ENCODE measurements around the gene PRR12. TPM values are rescaled to one million over a fixed set of nuclear protein-coding genes. Genes with fewer than 3 reads are reported as not detected.

PRR12 gene
- polyA plus RNA-seq, 3 donors, result 0.04 to 3.3 (median 0.11) TPM

GRCh38 chr19:49557641-49558325 lies 33.2 kb upstream of the PRR12 start:
- Histone ChIP-seq H3K27me3 (ENCODE audit: control insufficient read depth in 2 of 2, insufficient read depth in 2 of 2, low read length in 2 of 2) (no peaks in the 10 kb centered on the region), H3K79me2 (ENCODE audit: insufficient read depth, low read length) (peaks cover 2% of the 10 kb centered on the region), H2AFZ (ENCODE audit: insufficient read depth, low read depth, low read length, poor library complexity, severe bottlenecking) (no peak overlapping the region), H3K9ac (ENCODE audit: insufficient read depth, low read length, poor library complexity, severe bottlenecking) (no peak overlapping the region), H3K9me3 (replicated peaks in 1 of 2; ENCODE audit: control insufficient read depth in 1 of 2, insufficient read depth in 1 of 2, low read length in 2 of 2) (no peaks in the 10 kb centered on the region), H3K4me1 (ENCODE audit: control insufficient read depth in 1 of 2, insufficient read depth in 2 of 2, low read length in 2 of 2) (peaks cover 9 to 18% of the 10 kb centered on the region in 2 donors), H3K27ac (ENCODE audit: low read depth in 1 of 2, low read length in 2 of 2) (no peak overlapping the region), H3K4me2 (replicated peaks; ENCODE audit: extremely low read depth, low read length, poor library complexity, severe bottlenecking) (no peak overlapping the region), H3K4me3 (replicated peaks in 1 of 3; ENCODE audit: low read depth in 2 of 3, low read length in 3 of 3) (no peak overlapping the region), H4K20me1 (ENCODE audit: insufficient read depth, low read length) (peaks cover 36% of the 10 kb centered on the region), H3K36me3 (replicated peaks in 1 of 2; ENCODE audit: control insufficient read depth in 1 of 2, insufficient read depth in 2 of 2, low read length in 2 of 2) (peaks cover 44 to 71% of the 10 kb centered on the region in 2 donors)
- WGBS (ENCODE audit: insufficient coverage), result 96% methylated on average over 9 of the region's 18 CpGs
- DNase-seq, result no peak
- peaks cover 0 to 3% (median 2%) of the 10 kb centered on the region in 3 donors for H3K27me3 Mint-ChIP-seq (ENCODE audit: low read depth in 3 of 3)
- TF ChIP-seq, protein P1, sequence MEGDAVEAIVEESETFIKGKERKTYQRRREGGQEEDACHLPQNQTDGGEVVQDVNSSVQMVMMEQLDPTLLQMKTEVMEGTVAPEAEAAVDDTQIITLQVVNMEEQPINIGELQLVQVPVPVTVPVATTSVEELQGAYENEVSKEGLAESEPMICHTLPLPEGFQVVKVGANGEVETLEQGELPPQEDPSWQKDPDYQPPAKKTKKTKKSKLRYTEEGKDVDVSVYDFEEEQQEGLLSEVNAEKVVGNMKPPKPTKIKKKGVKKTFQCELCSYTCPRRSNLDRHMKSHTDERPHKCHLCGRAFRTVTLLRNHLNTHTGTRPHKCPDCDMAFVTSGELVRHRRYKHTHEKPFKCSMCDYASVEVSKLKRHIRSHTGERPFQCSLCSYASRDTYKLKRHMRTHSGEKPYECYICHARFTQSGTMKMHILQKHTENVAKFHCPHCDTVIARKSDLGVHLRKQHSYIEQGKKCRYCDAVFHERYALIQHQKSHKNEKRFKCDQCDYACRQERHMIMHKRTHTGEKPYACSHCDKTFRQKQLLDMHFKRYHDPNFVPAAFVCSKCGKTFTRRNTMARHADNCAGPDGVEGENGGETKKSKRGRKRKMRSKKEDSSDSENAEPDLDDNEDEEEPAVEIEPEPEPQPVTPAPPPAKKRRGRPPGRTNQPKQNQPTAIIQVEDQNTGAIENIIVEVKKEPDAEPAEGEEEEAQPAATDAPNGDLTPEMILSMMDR (IDR thresholded peaks at IDR 0.05), result no peak
- H3K9me3 Mint-ChIP-seq, result peaks cover 0 to 4% (median 0%) of the 10 kb centered on the region in 7 donors
- peaks cover 27% of the 10 kb centered on the region for H3K4me1 Mint-ChIP-seq
- no peak overlapping the region for H3K4me3 Mint-ChIP-seq
- H3K27ac Mint-ChIP-seq, result no peak overlapping the region
- intact Hi-C loops (cut with micrococcal nuclease), result no loop called here
- peaks cover 47 to 65% of the 10 kb centered on the region in 2 donors for H3K36me3 Mint-ChIP-seq

- peaks cover 44 to 70% of the 10 kb centered on the region in 2 donors for H3K36me3 ChIP-seq (replicated peaks in 1 of 2; ENCODE audit: control insufficient read depth in 1 of 2, insufficient read depth in 2 of 2, low read length in 2 of 2)
- Mint-ChIP-seq H3K4me3 (no peak overlapping the region), H3K4me1 (peaks cover 24% of the 10 kb centered on the region), H3K27ac (peak overlapping the region in 2 of 7 donors; percentile 55 to 68), H3K27me3 (ENCODE audit: low read depth in 3 of 3) (peaks cover 0 to 3% (median 2%) of the 10 kb centered on the region in 3 donors), H3K9me3 (peaks cover 0 to 4% (median 0%) of the 10 kb centered on the region in 7 donors), H3K36me3 (peaks cover 46 to 66% of the 10 kb centered on the region in 2 donors)
- TF ChIP-seq, protein P1 (IDR thresholded peaks at IDR 0.05), result no peak
- WGBS (ENCODE audit: insufficient coverage), result 81% methylated on average over 3 of the region's 7 CpGs
- no peak overlapping the region for H2AFZ ChIP-seq (ENCODE audit: insufficient read depth, low read depth, low read length, poor library complexity, severe bottlenecking)
- no peaks in the 10 kb centered on the region for H3K27me3 ChIP-seq (ENCODE audit: control insufficient read depth in 2 of 2, insufficient read depth in 2 of 2, low read length in 2 of 2)
- no peak overlapping the region for H3K4me2 ChIP-seq (replicated peaks; ENCODE audit: extremely low read depth, low read length, poor library complexity, severe bottlenecking)
- peaks cover 40% of the 10 kb centered on the region for H4K20me1 ChIP-seq (ENCODE audit: insufficient read depth, low read length)
- no peaks in the 10 kb centered on the region for H3K9me3 ChIP-seq (replicated peaks in 1 of 2; ENCODE audit: control insufficient read depth in 1 of 2, insufficient read depth in 1 of 2, low read length in 2 of 2)
- H3K4me1 ChIP-seq (ENCODE audit: control insufficient read depth in 1 of 2, insufficient read depth in 2 of 2, low read length in 2 of 2), result peaks cover 4 to 12% of the 10 kb centered on the region in 2 donors
- intact Hi-C loops (cut with micrococcal nuclease), result no loop called here
- no peak overlapping the region for H3K27ac ChIP-seq (ENCODE audit: low read depth in 1 of 2, low read length in 2 of 2)
- peaks cover 5% of the 10 kb centered on the region for H3K79me2 ChIP-seq (ENCODE audit: insufficient read depth, low read length)
- H3K9ac ChIP-seq (ENCODE audit: insufficient read depth, low read length, poor library complexity, severe bottlenecking), result no peak overlapping the region
- H3K4me3 ChIP-seq (replicated peaks in 1 of 3; ENCODE audit: low read depth in 2 of 3, low read length in 3 of 3), result no peak overlapping the region
- DNase-seq, result no peak
Observed at GRCh38 chr19:49558591-49558990, 32.4 kb upstream of the PRR12 start.
